M059J (cell line): Measurements from ENCODE around the gene TRIB2. TPM values are rescaled to one million over a fixed set of nuclear protein-coding genes. Genes with fewer than 3 reads are reported as not detected.

Experiments
- DNase-seq: peaks from one replicate; pipeline ENCODE4 v3.0.0-alpha.2; 2012; ENCODE audit warnings: low read depth
- total RNA-seq: library from RNA; depleted of rRNA; stranded (reverse); fragments of >200 nt; shearing (Covaris generic); gene quantifications from 2 replicates; pipeline ENCODE4 v1.2.3, GENCODE V29; 2014

Gene TRIB2
- total RNA-seq, 1 experiment from 2014 or later: 25.2 TPM

DNA sequence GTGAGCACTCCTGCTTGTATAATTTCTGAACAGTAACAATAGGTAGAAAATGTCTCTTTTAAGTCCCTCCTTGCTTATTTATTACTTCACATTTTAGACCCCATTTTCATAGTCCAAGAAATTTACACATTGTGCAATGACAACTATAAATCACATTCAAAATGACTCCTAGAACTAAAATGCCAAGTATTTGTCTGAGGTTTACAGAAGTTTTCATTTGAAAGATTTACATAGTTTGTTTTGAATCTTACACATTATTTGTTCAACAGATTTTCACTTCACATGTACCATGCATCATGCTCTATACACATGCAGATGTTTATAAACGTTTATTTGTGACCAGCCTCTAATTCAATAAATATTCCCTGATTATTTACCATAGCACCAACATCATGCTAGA lies 15.7 kb upstream of the TRIB2 start:
- peak; percentile 45 for DNase-seq

DNA sequence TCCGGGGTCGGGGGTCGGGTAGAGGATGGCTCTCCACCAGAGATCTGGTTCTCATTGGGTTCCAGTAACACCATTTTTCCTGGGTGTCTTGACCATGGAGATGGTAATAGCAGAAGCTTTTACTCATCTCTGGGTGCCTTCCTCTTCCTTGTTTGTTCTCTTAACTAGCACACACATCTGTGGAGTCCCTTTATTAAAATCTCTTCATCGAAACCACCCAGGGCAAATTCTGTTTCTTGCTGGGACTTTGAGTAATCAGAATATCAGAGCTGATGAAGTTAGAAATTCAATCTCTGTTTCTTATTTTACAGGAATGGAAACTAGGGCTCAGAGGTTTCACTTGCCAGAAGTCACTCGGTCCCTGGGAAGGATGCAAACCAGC lies 15.0 kb upstream of the TRIB2 start:
- no peak for DNase-seq

GRCh38 chr2:12702168-12703121 lies 14.3 kb upstream of the TRIB2 start:
- DNase-seq: peak; percentile 73

DNA sequence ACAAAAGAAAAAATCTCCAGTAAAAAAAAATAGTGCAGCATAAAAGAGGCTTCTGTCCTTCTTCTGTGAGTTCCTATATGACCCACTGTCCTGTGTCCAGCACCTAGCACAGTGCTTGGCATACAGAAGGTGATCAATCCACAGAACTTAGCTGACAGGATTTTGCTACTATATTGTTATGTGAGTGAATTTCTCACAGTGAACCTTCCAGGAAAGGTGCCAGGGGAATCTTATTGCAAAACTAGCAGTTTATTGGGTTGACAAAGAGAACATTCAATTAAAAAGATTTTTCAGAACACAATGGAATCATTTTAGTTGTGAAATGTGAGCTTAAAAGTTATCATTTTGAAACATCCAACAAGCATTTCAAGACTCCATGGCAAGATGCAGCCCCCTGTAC lies 12.4 kb upstream of the TRIB2 start:
- no peak for DNase-seq

DNA sequence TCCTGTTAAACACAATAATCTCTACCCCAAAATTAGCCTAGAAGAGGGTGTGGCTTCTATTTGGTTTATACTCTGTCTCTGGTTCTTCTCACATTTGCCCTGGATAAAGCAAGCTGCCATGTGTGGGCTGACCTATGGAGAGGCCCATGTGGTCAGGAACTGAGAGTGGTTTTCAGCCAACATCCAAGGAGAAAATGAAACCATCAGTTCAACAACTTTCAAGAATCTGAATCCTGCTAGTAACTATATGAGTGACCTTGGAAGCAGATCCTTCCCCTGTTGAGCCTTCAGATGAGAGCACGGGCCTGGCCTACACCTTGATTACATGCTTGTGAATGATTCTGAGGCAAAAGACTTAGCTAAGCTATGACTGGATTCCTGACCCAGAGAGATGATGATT lies 11.5 kb upstream of the TRIB2 start:
- DNase-seq: no peak

DNA sequence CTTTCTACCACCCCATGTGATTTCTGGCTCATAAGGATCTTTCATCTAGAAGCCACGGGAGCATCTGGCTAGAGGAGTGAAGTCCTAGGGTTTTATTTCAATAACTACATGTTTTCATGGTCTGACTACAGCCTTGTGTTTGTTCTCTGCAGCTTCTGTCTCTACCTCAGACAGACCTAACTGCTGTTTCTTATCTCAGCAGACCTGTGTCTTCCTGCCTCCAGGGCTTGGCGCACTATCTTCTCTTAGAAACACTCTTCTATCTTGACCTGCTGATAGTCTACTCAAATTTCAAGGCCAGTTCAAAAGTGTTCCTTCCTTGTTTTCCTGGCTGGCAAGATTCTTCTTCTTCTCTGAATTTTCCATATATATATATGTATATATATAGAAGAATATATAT lies 11.0 kb upstream of the TRIB2 start:
- DNase-seq: no peak

GRCh38 chr2:12708508-12709206 lies 8.1 kb upstream of the TRIB2 start:
- no peak for DNase-seq

- DNase-seq: no peak
Observed at GRCh38 chr2:12709207-12709522, 7.6 kb upstream of the TRIB2 start.

- no peak for DNase-seq
Observed at GRCh38 chr2:12710301-12710700, 6.4 kb upstream of the TRIB2 start.

- DNase-seq: no peak
Observed at GRCh38 chr2:12711339-12711738, 5.4 kb upstream of the TRIB2 start.

GRCh38 chr2:12712881-12713280 lies 3.9 kb upstream of the TRIB2 start:
- no peak for DNase-seq

DNA sequence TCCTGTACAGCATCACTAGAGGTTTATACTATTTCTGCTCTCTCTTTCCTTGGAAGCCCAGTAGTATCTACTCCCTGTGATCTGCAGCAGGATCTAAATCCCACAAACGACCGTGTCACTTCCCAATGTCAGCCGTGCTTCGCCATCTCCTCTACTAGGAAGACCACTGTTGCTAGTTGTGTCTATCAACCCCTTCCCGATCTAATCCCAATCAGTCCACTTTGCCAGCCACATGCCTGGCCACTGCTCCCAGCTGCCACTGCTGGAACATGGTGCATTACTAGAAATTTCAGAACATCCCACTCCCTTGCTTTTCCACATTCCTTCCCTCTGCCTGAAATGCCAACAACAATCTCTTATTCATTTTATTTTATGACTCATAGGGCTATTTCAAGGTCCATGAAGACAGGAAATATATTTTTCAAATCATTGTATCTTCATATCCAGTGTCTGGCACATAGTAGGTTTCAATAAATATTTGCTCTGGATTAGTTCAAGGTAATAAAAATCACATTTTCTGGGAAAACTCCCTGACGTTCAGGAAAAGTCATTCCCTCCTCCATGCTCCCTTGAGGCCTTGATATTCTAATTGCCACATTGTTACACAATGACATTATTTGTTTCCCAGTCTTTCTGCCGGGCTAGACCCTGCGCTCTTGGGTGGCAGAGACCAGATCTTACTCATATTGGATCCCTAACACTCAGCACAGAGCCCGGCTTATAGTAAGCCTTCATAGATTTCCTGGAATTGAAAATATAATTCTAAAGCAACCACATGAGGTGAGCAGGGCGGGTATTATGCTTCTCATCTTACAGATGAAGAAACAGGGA lies 2.1 kb upstream of the TRIB2 start:
- DNase-seq: peak; percentile 65

DNA sequence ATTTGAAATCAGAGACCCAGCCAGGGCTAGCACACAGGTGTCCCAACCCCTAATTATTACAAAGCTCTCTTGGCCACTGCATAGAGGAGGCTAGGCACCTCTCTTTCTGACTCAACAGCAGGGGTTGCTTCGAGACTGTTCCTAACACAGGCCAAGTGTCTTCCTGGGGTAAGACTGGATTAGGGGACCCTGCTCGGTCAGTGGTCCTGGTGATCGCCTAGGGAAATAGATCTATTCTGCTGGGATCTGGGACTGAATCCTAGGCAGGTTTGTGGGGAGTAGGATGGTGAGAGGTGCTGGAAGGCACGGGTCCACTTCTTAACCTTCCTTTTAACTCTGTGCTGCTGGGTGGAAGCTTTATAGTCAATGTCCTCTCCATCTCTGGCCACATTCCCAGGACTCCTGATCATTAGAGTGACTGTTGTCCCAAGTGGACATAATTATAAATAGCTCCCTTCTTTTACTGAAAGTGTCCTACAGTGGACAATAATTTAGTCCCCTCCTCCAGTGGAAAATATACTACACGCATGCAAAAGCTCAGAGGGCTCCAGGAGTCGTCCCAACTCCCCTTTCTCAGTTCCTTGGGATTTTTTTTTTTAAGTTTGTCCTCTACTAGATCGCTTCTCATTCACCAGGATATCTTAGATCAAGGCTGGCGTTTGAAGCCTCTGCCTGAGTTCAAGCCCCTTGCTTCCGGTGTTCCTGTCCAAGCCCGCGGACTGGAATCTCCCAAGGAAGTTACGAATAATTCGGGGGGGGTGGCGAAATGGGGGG lies 1.3 kb upstream of the TRIB2 start:
- peak; percentile 38 for DNase-seq

DNA sequence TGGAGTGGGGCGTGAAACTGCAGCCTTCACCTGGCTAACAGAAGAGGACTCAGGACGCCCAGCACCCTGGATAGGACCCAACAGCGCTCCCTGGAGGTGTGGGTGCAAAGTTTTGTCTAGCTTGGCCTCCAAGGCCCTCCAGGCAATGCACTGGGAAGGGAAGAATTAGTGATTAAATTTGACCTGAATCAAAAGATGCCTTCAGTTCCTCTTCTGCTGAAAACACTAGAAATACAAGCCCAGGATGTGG lies 779 bp upstream of the TRIB2 start:
- DNase-seq: peak; percentile 84

- DNase-seq: peak; percentile 65
Observed at GRCh38 chr2:12717191-12718014, 667 bp downstream of the TRIB2 start.

GRCh38 chr2:12718015-12718671 lies 1.4 kb downstream of the TRIB2 start:
- peak; percentile 53 for DNase-seq

- DNase-seq: peak; percentile 38
Observed at GRCh38 chr2:12718711-12719399, 2.1 kb downstream of the TRIB2 start.

DNA sequence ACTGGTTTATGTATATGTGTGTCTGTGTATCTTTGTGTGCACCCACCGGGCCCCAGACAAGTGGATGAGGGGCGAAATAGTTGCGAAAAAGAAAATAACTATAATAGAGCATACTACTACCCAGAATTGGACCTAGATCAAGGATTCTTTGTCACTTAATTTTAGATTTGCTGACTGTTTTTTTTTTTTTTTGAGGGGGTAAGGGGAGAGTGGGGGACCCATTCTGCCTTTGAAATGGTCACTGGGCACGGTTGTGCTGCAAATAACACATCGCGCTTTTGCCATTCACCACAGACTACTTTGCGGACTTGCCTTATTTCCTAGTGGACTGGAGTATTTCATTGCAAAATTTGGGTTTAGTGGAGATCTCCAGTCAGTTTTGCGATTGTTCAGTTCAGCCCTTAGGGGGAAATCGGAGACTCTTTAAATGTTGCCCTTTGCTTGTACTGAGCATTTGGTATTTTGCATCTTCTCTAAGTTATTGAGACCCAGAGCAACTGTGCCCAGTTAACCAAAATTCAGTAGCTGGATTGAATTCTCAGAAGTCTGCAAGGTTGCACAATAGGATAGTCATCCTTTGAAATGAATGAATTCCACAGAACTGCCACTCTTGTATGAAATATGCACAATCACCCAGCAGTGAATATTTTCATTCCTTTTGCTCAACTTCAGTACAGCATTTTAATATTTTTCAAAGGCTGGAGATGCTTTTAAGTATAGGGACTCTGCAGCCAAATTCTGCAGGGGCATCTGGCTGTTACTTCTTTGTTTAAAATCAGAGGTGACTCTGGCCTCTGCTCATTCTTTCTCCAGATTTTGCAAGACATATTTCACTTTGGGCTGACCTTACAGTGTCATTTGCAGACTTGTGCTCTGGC lies 2.9 kb downstream of the TRIB2 start:
- peak; percentile 68 for DNase-seq

DNA sequence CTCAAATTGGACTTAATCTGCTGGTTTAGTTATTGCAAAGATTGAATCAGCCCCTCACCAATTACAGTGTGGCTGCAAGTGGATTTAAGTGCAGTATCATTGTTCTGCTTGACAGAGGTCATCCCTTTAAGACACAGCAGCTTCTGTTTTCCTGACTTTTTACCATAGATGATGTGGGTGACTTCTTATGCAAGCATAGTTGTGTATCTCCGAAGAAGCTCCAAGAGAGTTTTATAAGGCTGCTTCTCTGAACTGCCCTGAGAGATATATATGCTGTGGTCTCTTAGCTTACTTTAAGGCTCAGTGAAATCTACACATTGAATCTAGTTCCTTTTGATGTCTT lies 3.5 kb downstream of the TRIB2 start:
- peak; percentile 28 for DNase-seq
